Measurements from ENCODE around the gene LHFPL2.

LHFPL2 gene

DNA sequence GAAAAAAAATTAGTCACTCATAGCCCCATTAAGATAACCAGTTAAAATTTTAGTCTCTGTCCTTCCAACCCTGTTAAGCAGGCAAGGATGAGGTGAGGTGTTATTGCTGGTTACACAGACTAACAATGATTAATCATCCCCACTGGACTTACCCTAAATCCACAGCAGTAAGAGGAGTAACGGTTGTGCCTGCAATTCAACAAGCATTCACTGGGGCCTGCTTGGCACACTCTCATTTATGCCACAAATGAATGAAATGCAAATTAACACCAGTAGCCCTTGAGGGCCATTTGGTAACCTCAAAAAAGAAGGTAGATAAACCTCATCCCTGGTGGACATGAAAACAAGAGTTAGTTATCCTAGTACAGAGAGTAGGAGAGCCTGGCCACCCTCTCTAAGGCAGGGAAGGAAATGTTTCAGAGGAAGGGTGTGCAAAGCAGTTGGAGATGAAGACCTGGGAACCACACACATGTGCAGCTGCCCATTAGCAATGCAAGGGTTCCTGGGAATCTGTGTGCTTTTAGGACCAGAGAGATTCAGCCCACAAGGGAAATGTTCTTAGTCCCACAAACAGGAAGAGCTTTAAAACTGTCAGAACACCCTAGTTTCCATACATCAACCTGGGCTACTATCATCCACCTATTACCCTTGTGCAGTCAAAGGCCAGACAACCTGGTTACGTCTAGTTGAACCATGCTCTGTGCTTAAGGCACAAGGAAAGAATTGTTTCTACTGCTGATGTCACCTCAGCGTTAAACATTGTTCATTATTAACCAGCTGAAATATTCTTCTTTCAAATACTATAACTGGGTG lies 7.7 kb downstream of the LHFPL2 start:
- TF ChIP-seq POLR2A (IDR thresholded peaks at IDR 0.05; ENCODE audit: low read depth, low read length), result no peak
- DNase-seq (ENCODE audit: insufficient read length, low spot score) (peak; percentile 44), FAIRE-seq (peak; percentile 33)

DNA sequence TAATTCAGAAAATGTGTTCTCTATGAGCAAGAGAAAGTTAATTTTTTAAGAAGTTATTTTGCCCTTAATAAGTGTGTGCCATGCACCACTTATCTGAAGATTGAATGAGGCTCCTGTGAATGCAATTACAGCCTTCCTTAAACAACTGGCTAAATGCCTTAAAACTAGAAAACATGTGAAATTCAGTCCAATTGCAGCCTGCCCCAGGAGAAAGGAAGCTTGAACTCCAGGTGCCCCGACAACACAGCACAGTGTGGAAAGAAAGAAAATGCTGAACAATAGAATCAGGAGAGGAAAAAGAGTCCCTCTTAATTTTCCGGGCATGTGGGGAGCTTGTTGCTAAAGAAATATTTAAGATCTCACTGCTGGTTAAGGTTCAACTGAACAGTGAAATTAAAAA lies 8.8 kb downstream of the LHFPL2 start:
- DNase-seq (ENCODE audit: insufficient read length, low spot score) (no peak), FAIRE-seq (no peak)
- no peak for TF ChIP-seq POLR2A (IDR thresholded peaks at IDR 0.05; ENCODE audit: low read depth, low read length)

DNA sequence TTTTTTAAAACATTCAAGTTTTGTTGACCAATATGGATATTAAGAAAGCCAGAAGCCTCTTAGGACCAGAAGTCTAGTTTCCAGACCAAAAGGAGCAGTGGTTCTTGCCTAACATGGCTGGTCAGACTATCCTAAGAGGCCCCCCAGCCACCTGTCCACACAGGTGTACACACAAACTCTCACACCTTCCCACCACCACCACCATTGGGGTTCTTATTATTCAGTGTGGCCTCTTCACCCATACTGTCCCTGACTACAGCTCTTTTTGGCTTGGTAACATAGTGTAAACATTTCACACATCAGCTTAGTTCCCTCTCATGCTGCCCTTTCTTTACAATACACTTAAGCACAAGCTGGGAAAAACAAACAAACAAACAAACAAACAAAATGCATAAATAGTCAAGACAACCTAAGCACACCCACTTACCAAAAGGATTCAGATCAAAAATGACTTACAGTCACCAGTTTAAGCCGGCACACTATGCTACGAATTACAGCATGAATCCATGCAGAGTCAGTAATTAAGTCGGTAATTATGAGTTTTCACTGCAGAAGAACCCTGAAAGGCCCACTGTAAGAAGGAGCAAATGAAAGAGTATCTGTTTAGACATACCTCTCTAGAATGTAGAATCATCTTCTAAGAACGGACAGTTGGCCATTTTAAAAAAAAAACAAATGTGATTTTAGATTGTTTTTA lies 9.5 kb downstream of the LHFPL2 start:
- no peak for DNase-seq (ENCODE audit: insufficient read length, low spot score)
- FAIRE-seq, result no peak
- TF ChIP-seq POLR2A (IDR thresholded peaks at IDR 0.05; ENCODE audit: low read depth, low read length), result no peak

DNA sequence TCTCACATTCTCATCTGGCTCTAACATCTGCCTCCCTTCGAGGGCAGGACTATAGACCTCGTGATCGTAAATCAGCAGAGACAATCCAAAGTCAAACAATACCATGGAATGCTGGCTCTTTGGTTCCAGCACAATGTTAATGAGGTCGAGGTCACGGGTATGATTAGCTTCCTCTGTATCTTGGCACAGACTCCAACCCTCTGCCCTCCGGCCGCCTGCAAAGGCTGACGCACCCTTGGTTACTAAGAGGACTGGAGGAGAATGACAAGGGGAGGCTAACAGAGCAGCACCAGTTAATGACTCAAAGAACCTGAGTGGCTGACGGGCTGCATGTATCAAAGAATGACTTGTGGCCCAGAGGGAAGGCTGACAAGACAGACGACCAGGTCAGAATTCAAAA lies 10.1 kb downstream of the LHFPL2 start:
- no peak for TF ChIP-seq POLR2A (IDR thresholded peaks at IDR 0.05; ENCODE audit: low read depth, low read length)
- DNase-seq (ENCODE audit: insufficient read length, low spot score), result peak; percentile 87
- peak; percentile 93 for FAIRE-seq

DNA sequence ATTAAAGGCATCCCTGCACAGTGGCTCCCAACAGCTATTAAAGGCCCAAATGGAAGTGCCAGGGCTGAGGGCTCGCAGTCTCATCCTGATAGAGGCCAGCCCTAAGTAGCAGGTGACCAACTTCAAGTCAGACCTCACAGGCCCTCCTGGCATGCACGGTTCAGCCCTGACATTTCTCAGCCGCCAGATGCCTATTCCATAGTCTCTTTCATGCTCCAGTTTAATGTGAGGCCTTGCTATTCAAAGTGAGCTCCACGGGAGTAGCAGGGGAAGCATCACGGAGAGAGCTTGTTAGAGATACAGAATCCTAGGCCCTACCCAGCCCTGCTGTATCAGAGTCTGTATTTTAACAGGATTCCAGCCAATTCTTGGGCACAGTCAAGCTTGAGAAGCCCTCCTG lies 11.1 kb downstream of the LHFPL2 start:
- TF ChIP-seq POLR2A (IDR thresholded peaks at IDR 0.05; ENCODE audit: low read depth, low read length), result no peak
- DNase-seq (ENCODE audit: insufficient read length, low spot score) (no peak), FAIRE-seq (no peak)

DNA sequence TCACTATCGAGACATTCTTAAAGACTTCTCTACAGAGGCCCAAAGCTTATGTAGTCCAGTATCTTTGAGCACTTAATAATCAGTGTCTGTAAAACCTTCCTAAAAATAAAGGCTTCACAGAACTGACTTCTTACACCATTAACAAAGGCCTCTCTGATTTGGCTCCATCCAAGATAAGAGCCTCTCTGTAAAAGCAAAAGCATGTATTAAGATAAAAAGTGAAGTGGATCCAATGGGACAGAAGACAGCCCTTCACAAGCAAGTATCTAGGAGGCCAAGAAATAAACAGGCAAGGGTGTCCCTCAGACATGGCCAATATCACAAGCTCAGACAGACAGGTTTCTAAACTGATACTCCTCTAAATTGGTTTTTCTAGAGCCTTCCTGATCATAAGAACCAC lies 11.9 kb downstream of the LHFPL2 start:
- FAIRE-seq (no peak), DNase-seq (ENCODE audit: insufficient read length, low spot score) (no peak)
- no peak for TF ChIP-seq POLR2A (IDR thresholded peaks at IDR 0.05; ENCODE audit: low read depth, low read length)

DNA sequence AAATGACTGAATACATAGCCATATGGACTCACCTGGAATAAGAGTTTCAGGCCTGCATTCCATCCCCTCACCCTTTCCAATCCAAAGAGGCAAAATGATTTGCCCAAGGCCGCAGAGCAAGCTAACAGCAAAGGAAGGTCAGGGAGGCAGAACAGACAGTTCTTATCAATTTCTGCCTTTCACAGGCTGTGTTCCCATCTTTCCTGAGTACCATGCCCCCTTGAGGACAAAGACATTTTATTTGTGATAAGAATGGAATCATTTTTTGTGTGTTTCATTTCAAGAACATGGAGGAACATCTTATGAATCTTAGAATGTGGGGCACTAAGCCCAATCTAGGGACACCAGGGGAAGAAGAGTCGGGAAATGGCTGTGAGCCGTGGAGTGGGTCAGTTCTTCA lies 13.9 kb downstream of the LHFPL2 start:
- DNase-seq (ENCODE audit: insufficient read length, low spot score) (no peak), FAIRE-seq (no peak)
- TF ChIP-seq POLR2A (IDR thresholded peaks at IDR 0.05; ENCODE audit: low read depth, low read length), result no peak

DNA sequence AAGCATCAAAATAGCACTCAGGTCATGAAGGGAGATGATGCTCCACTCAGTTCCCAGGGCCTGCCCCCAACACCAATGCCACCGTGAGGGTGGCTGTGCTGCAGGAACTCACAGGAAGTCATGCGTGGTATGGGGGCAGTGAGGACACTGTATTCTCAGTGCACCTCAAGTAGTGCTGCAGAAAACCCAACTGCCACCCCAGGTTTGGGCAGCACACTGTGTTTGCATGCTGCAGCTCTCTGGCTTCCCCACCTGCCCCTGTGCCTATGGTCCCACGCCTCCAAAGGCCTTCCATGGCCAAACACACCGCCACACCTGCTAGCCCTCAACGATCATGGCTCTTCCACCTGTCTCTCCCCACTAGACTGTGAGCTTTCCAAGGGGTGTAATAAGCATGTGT lies 14.3 kb downstream of the LHFPL2 start:
- TF ChIP-seq POLR2A (IDR thresholded peaks at IDR 0.05; ENCODE audit: low read depth, low read length), result no peak
- FAIRE-seq, result no peak
- DNase-seq (ENCODE audit: insufficient read length, low spot score), result no peak

DNA sequence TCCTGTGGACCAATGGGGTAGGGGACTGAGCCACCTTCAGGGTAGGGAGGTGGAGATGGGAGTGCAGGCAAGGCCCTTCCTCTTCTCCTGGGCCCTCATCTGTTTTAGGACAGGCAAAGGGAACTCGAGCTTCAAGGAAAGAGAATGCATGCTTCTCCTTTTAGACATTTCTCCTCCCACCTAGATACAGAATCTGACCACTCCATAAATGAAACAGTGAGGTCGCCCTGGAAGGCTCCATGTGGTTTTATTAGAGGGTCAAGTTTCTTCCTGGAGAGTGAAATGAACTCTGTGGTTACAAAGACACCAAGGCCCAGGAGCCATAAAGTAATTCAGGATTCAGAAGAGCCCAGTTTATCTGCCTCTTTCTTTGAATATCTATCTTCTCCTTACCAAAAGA lies 14.9 kb downstream of the LHFPL2 start:
- DNase-seq (ENCODE audit: insufficient read length, low spot score) (no peak), FAIRE-seq (no peak)
- TF ChIP-seq POLR2A (IDR thresholded peaks at IDR 0.05; ENCODE audit: low read depth, low read length), result no peak

DNA sequence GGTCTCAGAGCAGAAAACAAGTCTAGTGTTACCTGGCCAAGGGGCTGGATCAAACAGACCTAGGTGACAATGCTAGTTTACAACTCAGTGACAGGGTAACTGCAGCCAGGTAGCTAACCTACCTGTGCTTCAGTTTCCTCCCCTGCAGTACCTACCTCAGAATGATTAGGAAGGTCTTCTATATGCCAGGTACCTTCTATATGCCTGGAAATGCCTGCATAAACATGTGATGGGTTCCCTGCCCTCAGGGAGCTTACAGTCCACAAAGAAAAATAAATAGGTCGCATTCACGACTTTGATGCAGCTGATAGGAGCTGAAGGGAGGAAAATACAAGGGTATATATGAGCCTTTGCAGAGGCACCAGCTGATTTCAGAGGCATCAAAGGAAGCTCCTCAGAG lies 16.1 kb downstream of the LHFPL2 start:
- FAIRE-seq (no peak), DNase-seq (ENCODE audit: insufficient read length, low spot score) (no peak)
- no peak for TF ChIP-seq POLR2A (IDR thresholded peaks at IDR 0.05; ENCODE audit: low read depth, low read length)

DNA sequence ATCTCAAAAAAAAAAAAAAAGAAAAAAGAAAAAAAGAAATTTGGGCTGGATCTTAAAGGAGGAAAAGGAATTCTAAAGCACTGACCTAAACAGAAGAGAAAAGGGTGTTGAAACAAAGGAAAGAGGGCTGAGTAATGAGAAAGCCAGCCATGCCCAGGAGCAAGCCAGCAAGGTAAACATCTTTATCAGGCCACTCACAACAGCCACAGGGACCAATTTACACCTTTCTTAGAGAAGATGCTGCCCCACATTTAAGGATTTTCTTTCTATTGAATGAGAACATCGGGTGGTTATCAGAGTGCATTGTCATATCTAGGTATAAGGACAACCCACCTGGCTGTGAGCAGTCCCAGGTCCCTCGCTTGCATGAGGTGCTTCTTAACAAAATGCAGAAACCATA lies 16.6 kb downstream of the LHFPL2 start:
- no peak for TF ChIP-seq POLR2A (IDR thresholded peaks at IDR 0.05; ENCODE audit: low read depth, low read length)
- FAIRE-seq (no peak), DNase-seq (ENCODE audit: insufficient read length, low spot score) (no peak)

DNA sequence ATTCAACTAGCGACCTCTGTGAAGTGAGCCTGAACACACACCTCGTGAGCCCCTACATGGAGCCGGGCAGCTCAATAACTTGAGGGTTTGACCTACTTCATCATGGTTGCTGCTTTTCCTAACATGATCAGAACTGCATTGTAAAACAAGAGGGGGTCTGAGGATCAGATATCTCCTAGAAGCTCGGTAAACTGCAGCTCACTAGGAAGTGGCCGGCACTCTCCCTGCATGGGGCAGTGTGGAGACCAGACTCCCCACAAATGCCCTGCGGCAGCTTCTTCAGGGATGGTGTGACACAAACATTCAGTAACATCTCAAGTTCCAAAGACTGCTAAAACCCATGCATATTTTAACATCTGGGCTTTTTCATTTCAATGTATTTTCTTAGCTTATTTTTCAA lies 18.5 kb downstream of the LHFPL2 start:
- FAIRE-seq, result no peak
- TF ChIP-seq POLR2A (IDR thresholded peaks at IDR 0.05; ENCODE audit: low read depth, low read length), result no peak
- DNase-seq (ENCODE audit: insufficient read length, low spot score), result no peak

DNA sequence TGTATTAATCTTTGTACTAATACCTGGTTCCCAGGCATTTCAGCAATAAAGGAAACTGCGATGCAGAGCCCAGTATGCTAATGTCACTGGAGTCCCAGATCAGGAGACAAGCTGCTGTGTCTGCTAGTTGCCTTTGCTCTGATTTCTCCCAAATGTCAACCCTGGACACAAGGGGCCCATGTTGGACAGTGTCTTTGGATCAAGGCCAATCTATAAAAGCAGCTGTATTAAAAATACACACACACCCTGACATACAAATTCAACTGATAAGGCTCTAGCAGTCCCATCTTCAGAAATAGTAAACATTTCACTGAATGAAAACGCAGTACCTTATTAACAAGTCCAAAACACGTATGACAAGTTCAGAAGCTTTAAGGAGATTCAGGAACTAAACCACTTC lies 18.9 kb downstream of the LHFPL2 start:
- FAIRE-seq (no peak), DNase-seq (ENCODE audit: insufficient read length, low spot score) (no peak)
- no peak for TF ChIP-seq POLR2A (IDR thresholded peaks at IDR 0.05; ENCODE audit: low read depth, low read length)

DNA sequence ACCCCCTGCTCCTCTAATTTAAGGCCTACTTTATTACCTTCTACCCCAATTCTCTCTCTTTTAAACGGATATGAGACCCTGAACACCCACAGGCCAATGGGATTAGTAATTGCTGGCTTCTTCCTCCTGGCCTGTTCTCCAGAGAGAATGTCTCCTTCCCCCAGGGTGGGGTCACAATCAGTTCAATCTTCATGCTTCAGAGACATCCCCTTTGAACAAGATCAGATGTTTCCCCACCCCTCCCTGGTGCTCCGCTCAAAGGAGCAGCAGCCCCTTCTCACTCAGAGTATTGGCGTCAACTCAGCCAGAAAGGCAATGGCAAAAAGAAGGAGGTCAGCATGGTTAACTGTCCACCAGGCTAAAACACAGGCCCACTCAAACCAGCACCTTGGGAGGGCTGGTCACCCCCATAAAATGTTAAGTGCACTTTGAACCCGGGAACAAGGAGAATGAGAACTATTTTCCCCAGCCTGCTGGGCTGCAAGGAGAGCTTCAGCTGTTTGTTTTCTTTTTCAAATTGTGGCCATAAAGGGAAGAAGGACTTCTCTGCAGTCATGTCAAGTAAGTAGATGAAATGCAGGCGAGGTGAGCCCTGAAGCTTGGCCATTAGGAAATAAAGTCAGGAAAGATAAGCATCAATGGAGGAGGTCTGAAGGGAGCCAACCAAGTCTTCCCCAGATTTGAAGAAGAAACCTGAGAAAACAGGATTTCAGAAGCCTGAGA lies 20.1 kb downstream of the LHFPL2 start:
- DNase-seq (ENCODE audit: insufficient read length, low spot score) (no peak), FAIRE-seq (no peak)
- no peak for TF ChIP-seq POLR2A (IDR thresholded peaks at IDR 0.05; ENCODE audit: low read depth, low read length)
